Posterior cingulate gyrus (tissue), 11 donors: Measurements from ENCODE around the gene FOSB.
"Not testable (repeated sequence)": the region's sequence is repeated elsewhere in the genome, so short reads cannot be mapped to it uniquely, and the experiment has no call there.

ENCODE experiments used
- DNase-seq, 10 donors: peaks; one replicate each; pipeline versions ENCODE4 v3.0.0 to v3.0.0-alpha.2; 2020 to 2021; ENCODE audit warnings: mixed read lengths in 3 of 10
- intact Hi-C: fragments of 100-400 bp; cut with DNase I; formaldehyde crosslinking; loops from one replicate; pipeline ENCODE4 v1.15.1; 2023

FOSB gene

DNA sequence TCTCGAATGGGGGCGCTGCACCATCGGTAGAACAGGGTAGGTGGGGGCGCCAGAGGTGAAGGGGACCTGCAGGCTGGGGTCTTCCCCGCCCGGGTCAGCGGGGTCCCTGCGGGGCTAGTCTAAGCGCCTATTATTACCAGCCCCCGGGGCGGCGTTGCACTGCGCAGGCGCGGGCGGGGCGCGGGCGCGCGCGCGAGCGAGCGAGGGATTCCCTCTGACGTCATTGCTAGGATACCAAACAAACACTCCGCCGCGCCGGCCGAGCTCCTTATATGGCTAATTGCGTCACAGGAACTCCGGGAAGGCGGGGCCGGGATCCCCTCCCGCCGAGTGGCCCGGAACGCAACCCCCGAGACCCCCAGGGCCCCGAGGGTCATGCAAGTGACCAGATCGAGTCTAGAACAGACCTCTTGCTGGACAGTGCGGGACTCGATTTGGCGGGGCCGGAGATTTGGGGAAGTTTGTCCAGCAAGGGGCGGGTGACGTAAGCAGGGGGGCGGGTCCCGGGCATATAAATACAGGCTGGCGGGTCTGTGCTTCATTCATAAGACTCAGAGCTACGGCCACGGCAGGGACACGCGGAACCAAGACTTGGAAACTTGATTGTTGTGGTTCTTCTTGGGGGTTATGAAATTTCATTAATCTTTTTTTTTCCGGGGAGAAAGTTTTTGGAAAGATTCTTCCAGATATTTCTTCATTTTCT is at the start of gene FOSB:
Gene FOSB, plus strand, starts transcription at position 541 of the 703 bp plus-strand sequence. CDS start 591 bp downstream, outside the sequence.
- peak; percentile 89 to 99 (median 94) for DNase-seq
- intact Hi-C loops: no loop called here

DNA sequence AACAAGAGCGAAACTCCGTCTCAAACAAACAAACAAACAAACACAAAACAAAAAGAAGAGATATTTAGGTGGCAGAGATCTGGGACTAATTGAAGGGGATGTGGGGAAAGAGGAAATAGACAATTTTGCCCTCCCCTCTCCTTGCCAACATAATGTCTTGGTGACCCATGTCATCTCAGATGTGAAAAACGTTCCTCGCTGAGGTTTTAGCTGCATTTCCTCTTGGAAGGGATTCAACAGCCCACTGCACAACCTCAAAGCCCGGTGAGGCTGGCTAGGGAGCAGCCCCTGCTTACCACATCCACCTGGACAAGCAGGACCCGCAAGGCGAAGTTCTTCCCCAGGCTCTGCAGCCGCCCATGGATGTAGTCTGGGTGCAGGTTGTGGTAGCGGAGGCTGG is 49.0 kb upstream of the FOSB start:
- intact Hi-C loops: no loop called here
- DNase-seq: no peak

GRCh38 chr19:45419396-45419795 is 48.4 kb upstream of the FOSB start:
- peak in 2 of 10 donors; percentile 34 to 90 for DNase-seq
- intact Hi-C loops: no loop called here

GRCh38 chr19:45419895-45420294 is 47.9 kb upstream of the FOSB start:
- DNase-seq: peak in 1 of 10 donors; percentile 70
- intact Hi-C loops: no loop called here

- intact Hi-C loops: no loop called here
- peak in 2 of 10 donors; percentile 11 to 68 for DNase-seq
Observed at GRCh38 chr19:45420356-45420755, 47.4 kb upstream of the FOSB start.

GRCh38 chr19:45420871-45421270 is 46.9 kb upstream of the FOSB start:
- intact Hi-C loops: no loop called here

DNA sequence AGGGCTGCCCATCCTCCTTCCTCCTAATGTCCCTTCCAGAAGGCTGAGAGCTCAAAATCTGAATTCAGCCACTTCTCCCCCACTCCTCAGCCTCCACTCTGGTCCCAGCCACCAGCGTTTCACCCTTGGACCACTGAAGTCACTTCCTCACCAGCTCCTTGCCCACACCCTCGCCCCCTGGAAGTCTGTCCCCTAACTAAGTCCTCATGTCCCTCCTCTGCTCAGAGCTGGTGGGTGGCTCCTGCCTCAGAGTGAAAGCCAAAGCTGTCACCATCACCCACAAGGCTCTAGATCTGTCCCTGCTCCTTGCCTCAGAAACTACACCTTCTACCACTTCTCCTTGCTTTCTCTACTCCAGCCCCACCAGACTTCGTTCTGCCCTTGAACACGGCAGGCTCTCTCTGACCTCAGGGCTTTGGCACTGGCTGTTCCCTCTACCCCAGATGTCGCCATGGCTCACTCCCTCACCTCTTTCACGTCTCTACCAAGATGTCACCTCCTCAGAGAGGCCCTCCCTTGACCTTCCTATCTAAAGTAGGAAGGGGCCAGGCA is 45.8 kb upstream of the FOSB start:
- intact Hi-C loops: no loop called here
- no peak for DNase-seq

More at GRCh38 chr19:45420871-45421270, 46.9 kb upstream of the FOSB start:
- peak in 1 of 10 donors; percentile 60 for DNase-seq

DNA sequence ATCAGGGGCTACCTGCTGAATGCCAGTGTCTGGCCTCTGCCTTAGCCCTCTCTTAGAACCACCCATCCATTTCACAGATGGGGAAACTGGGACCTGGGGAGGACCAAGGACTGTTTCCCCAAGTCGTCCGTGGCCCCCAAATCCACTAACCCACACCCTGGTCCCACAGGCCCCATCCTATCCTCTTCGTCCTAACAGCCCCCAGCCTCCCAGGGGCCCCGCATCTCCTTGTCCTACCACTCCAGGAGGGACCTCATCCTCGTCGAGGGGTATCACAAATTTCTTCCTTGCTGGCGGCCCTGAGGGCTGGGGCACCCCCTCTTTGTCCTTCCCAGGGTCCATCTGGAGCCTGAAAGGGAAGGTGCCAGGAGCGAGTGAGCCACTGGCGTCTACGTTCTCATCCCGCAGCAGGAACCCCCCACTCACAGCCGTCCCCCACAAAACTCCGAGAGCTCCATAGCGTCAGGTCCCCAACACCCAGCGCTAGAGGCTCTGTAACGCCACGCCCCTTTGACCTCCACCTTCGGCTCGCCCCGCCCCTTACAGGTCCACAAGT is 44.7 kb upstream of the FOSB start:
- intact Hi-C loops: no loop called here
- DNase-seq: no peak

DNA sequence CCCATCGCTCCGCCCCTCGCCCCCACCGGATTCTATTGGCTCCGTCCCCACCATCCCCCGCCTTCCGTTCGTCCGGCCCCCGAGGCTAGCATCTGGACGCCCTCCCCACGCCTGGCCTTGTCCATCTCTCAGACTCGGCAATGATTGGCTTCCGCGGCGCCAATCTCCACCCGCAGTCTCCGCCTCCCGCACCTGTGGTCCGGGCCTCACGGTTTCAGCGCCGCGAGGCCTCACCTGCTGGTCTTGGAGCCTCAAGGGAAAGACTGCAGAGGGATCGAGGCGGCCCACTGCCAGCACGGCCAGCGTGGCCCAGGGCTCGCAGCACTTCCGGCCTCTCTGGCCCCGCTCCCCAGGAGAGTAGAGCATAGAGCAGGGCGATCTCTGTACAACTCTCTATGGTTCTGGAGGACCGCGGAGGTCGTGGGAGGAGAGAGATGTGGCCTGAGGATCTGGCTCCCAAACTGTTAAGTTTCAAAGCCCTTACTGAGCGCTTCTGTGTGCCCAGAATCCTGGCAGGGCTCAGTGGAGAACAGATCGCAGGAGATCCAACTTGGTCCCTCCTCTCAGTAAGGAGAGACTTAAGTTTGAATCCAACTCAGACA is 44.1 kb upstream of the FOSB start, which contains the start of gene ERCC1:
Gene ERCC1, minus strand, starts transcription at position 329 of the 602 bp plus-strand sequence. CDS start 543 bp downstream, outside the sequence.
- intact Hi-C loops: no loop called here
- peak; percentile 81 to 98 (median 88) for DNase-seq

DNA sequence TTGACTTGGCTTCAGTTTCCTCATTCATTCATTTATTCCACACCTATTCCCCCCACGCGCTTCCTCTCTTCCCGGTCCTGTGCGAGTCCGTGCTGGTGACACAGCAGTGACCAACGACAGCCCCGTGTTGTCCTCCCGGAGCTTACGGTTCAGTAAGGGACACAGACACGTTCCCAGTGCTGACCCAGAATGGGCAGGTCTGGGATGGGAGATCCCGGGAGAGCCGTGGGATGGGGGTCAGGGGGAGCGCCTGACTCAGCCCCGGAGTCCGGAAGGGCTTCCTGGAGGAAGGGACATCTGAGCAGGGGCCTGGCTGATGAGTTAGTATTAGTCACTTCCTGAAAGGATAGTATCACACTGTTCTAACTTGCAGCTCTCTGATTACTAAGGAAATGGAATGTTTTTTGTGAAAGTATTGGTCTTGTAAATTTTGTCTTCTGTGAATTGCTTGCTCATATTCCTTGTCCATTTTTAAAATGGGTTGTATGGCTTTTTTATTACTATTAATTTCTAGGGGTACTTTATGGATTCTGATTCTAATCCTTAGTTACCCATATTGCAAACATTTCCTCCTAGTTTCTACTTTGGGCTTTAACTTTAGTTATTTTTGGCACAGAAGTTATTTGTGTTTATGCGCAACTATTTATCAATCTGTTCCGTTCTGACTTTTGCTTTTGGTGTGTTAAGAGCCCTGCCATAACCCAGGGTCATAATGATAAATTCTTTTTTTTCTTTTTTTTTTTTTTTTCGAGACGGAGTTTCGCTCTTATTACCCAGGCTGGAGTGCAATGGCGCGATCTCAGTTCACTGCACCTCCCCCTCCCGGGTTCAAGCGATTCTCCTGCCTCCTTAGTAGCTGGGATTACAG is 43.4 kb upstream of the FOSB start:
- intact Hi-C loops: no loop called here
- DNase-seq: no peak

GRCh38 chr19:45428384-45429231 is 39.2 kb upstream of the FOSB start:
- peak in 1 of 10 donors; percentile 65 for DNase-seq
- intact Hi-C loops: no loop called here

DNA sequence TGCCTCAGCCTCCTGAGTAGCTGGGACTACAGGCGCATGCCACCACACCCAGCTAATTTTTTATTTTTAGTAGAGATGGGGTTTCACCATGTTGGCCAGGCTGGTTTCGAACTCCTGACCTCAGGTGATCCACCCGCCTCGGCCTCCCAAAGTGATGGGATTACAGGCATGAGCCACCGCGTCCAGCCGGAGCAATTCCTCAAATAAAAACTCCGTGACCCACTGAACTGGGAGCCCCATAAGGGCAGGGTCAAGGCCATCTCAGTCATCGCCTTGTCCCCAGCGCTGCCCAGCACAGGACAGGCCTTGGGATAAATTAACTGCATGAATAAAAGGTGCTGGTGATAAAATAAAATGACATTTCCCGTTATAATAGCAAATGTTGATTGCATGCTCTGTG is 37.9 kb upstream of the FOSB start:
- intact Hi-C loops, DNase-seq: not testable (repeated sequence)

GRCh38 chr19:45431008-45431407 is 36.8 kb upstream of the FOSB start:
- intact Hi-C loops, DNase-seq: not testable (repeated sequence)

GRCh38 chr19:45432543-45432942 is 35.3 kb upstream of the FOSB start:
- intact Hi-C loops, DNase-seq: not testable (repeated sequence)

- intact Hi-C loops: no loop called here
Observed at GRCh38 chr19:45437328-45437727, 30.5 kb upstream of the FOSB start.

DNA sequence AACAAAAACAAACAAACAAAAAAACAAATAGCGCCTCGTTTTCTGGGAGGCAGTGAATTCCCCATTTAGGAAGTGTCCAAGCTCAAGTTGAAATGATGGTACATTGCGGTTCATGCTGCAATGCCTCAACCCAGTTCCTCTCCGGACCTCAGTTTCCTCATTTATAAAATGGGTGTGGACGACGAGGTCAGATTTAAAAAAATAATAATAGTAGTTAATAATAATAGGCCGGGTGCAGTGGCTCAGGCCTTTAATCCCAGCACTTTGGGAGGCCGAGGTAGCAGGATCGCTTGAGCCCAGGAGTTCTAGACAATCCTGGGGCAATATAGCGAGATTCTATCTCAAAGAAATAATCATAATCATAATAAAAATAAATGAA is 28.6 kb upstream of the FOSB start:
- intact Hi-C loops: loop anchor here (1.0 kb wide), 1 partner anchor 39 kb away; no protein-coding TSS in a partner anchor
- DNase-seq: no peak

More at GRCh38 chr19:45437328-45437727, 30.5 kb upstream of the FOSB start:
- no peak for DNase-seq

DNA sequence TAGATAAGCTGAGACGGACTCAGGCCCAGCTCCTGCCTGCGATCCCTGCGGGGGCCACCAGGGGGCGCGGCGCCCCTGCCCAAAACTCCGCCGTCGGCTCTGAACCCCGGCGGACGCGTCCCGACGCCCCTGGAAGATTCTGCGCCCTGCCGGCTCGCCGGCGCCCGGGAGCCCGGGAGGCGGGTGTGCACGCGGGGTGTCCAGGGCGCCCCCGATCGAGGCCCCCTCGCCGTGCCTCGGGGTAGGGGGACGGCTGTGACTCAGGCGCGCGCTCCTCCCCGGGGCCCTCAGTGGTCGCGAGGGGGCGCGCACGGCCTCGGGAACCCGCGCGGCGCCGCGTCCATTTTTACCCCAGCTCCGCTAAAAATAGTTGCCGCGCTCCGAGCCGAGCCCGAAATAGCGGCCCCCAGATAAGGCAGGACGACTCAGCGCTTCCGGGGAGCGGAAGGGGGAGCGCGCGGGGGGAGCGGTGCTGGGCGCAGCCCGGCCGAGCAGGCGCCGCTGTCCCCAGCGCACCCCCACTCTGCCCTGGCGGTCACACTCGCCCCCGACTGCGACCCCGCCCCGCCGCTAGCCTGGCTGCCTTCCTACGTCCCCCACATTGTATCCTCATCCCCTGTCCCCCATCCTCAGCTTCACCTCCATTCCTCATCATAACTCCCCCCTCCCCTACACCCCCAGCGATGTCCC is 28.1 kb upstream of the FOSB start:
- intact Hi-C loops: loop anchor here (1.0 kb wide), 1 partner anchor 39 kb away; no protein-coding TSS in a partner anchor
- DNase-seq: peak; percentile 72 to 97 (median 82)

GRCh38 chr19:45440259-45440638 is 27.5 kb upstream of the FOSB start:
- DNase-seq: no peak
- intact Hi-C loops: no loop called here
